Hepatocyte (in vitro differentiated cells): ENCODE results near the gene RBKS.

Experiments
- CTCF ChIP-seq: fragments of 200-600 bp; sonication (generic); IDR thresholded peaks from 2 replicates; pipeline ENCODE4 v1.5.1; 2016; ENCODE audit warnings: antibody characterized with exemption, mild to moderate bottlenecking; ENCODE audit not compliant: poor library complexity
- EZH2phosphoT487 ChIP-seq: fragments of 200-600 bp; sonication (generic); IDR thresholded peaks from one replicate; pipeline ENCODE4 v1.6.1; 2018; ENCODE audit warnings: antibody characterized with exemption, mild to moderate bottlenecking, low read depth, moderate library complexity; ENCODE audit not compliant: unreplicated experiment, severe bottlenecking

DNA sequence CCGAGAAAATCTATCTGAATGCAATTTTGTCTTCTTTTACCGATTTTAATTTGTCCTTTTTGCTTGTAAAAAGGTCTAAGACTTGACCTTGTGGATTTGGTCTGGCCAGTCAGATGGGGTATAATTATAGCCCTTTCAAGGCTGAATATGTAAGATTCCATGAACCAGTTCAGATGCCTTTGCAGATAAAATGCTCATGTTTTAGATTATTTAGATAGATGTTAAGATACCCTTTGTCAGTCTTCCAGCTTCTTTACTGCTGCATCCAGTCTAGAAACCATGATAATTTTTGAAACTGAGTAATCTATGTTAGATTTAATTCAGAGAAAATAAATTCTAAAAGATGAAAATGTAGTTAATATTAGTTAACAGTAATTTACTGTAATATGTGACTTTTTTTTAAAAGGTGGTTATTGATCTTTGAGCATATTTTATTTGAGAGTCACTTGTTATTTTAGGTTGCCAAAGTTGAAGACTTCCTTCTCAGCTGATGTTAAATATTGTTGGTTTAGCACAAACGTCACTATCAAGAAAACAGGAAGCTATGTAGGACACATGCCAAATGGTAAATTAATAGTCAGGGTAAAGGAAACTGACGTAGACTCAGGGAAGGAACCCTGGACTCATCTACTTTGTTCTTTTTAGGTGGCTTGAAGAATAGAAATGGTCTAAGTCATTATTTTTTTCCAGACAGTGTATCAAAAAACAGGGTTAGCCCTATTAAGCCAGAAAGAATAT, 30.1 kb upstream of the RBKS start:
- TF ChIP-seq CTCF, result no peak
- TF ChIP-seq EZH2phosphoT487, result no peak
